ENCODE data around the gene GATA5. TPM values are rescaled to one million over a fixed set of nuclear protein-coding genes. Genes with fewer than 3 reads are reported as not detected.
"Not testable (repeated sequence)": the region's sequence is repeated elsewhere in the genome, so short reads cannot be mapped to it uniquely, and the experiment has no call there.

Gene GATA5
- total RNA-seq, 4 donors from 2014 or later = not detected

- no peak for TF ChIP-seq CTCF (IDR thresholded peaks at IDR 0.05 in 4 of 5, conservative IDR thresholded peaks at IDR 0.05 in 1 of 5)
- no peak for TF ChIP-seq POLR2A (IDR thresholded peaks at IDR 0.05)
- H3K27ac ChIP-seq = peak overlapping the region in 1 of 4 donors; percentile 18
Measured at GRCh38 chr20:62493253-62493885, 17.6 kb upstream of the GATA5 start.

DNA sequence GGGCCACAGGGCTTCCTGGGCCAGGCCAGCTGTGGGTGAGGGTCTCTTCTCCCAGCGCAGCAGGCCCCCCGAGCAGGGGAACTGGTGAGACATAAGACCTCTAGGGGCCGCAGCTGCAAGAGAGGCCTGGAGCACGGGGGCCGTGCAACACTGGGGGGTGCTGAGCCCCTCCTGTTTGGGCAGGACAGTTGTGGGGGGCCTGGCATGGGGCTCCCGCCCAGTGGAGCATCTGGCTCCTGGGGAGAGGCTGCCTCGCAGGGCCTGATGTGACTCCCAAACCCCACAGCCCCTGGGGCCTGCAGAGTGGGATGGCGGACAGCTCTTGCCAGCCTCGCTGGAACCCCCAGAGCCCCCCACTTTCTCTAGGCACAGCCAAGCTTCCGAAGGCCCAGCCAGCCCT, 16.9 kb upstream of the GATA5 start:
- intact Hi-C loops (cut with DNase I; ENCODE audit: low total_unique reads) (no loop called here), in situ Hi-C loops (cut with MboI; ENCODE audit: low sequenced_read_pairs in 4 of 4) (loop anchor here in 1 of 4 donors (10.0 kb wide), 1 partner anchor 122 kb away; no protein-coding TSS in a partner anchor)
- H3K36me3 ChIP-seq = no peaks in the 10 kb centered on the region
- no peaks in the 10 kb centered on the region for H3K27me3 ChIP-seq
- no peak overlapping the region for H3K27ac ChIP-seq
- H3K4me1 ChIP-seq = peaks cover 31 to 32% of the 10 kb centered on the region in 2 donors
- no peaks in the 10 kb centered on the region for H3K9me3 ChIP-seq
- TF ChIP-seq POLR2A (IDR thresholded peaks at IDR 0.05) (no peak), CTCF (IDR thresholded peaks at IDR 0.05 in 4 of 5, conservative IDR thresholded peaks at IDR 0.05 in 1 of 5) (no peak)
- ATAC-seq (no peak), DNase-seq (no peak)
- no peak overlapping the region for H3K4me3 ChIP-seq

More at GRCh38 chr20:62493253-62493885, 17.6 kb upstream of the GATA5 start:
- H3K4me1 ChIP-seq = peaks cover 31 to 32% of the 10 kb centered on the region in 2 donors
- ATAC-seq (no peak), DNase-seq (no peak)
- no peaks in the 10 kb centered on the region for H3K36me3 ChIP-seq
- intact Hi-C loops (cut with DNase I; ENCODE audit: low total_unique reads) (no loop called here), in situ Hi-C loops (cut with MboI; ENCODE audit: low sequenced_read_pairs in 4 of 4) (loop anchor here in 1 of 4 donors (10.0 kb wide), 1 partner anchor 121 kb away; no protein-coding TSS in a partner anchor)
- no peaks in the 10 kb centered on the region for H3K9me3 ChIP-seq
- no peak overlapping the region for H3K4me3 ChIP-seq
- H3K27me3 ChIP-seq = no peaks in the 10 kb centered on the region

GRCh38 chr20:62490783-62491182, 15.0 kb upstream of the GATA5 start:
- H3K4me1 ChIP-seq = peaks cover 21 to 23% of the 10 kb centered on the region in 2 donors
- intact Hi-C loops (cut with DNase I; ENCODE audit: low total_unique reads); ATAC-seq; H3K36me3 ChIP-seq; DNase-seq; H3K9me3 ChIP-seq; H3K4me3 ChIP-seq; H3K27me3 ChIP-seq; H3K27ac ChIP-seq: not testable (repeated sequence)
- in situ Hi-C loops (cut with MboI; ENCODE audit: low sequenced_read_pairs in 4 of 4) = loop anchor here in 1 of 4 donors (10.0 kb wide), 1 partner anchor 124 kb away; no protein-coding TSS in a partner anchor

DNA sequence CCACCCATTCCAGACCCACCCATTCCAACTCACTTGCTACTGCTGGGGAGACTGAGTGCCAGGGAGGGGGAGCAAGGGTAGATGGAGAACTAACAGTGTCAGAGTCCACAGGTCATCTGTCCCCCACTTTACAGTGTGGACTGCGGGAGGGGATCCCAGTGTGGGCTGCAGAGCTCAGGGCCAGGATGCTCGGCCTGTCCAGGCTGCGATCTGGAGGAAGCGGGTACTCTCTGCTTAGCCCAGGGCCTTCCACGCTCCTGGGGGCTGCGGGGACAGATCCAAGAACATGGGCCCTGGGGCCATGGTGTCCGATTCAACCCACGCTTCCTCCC, 14.1 kb upstream of the GATA5 start:
- ATAC-seq (no peak), DNase-seq (no peak)
- in situ Hi-C loops (cut with MboI; ENCODE audit: low sequenced_read_pairs in 4 of 4) = loop anchor here in 1 of 4 donors (10.0 kb wide), 1 partner anchor 125 kb away; no protein-coding TSS in a partner anchor
- Histone ChIP-seq H3K4me1 (peaks cover 12 to 16% of the 10 kb centered on the region in 2 donors), H3K9me3 (no peaks in the 10 kb centered on the region), H3K27ac (no peak overlapping the region), H3K27me3 (peaks cover 0 to 7% (median 0%) of the 10 kb centered on the region in 3 donors), H3K4me3 (no peak overlapping the region), H3K36me3 (no peaks in the 10 kb centered on the region)
- no peak for TF ChIP-seq POLR2A (IDR thresholded peaks at IDR 0.05)
- TF ChIP-seq CTCF (IDR thresholded peaks at IDR 0.05 in 4 of 5, conservative IDR thresholded peaks at IDR 0.05 in 1 of 5) = no peak
- intact Hi-C loops (cut with DNase I; ENCODE audit: low total_unique reads) = no loop called here

- intact Hi-C loops (cut with DNase I; ENCODE audit: low total_unique reads) = no loop called here
- H3K9me3 ChIP-seq = no peaks in the 10 kb centered on the region
- in situ Hi-C loops (cut with MboI; ENCODE audit: low sequenced_read_pairs in 4 of 4) = no loop called here
- H3K4me1 ChIP-seq = peaks cover 7 to 11% of the 10 kb centered on the region in 2 donors
- no peak for TF ChIP-seq CTCF (IDR thresholded peaks at IDR 0.05 in 4 of 5, conservative IDR thresholded peaks at IDR 0.05 in 1 of 5)
- TF ChIP-seq POLR2A (IDR thresholded peaks at IDR 0.05) = no peak
- peaks cover 0 to 7% (median 5%) of the 10 kb centered on the region in 3 donors for H3K27me3 ChIP-seq
- H3K27ac ChIP-seq = no peak overlapping the region
- H3K4me3 ChIP-seq = no peak overlapping the region
- ATAC-seq (no peak), DNase-seq (no peak)
- H3K36me3 ChIP-seq = no peaks in the 10 kb centered on the region
Measured at GRCh38 chr20:62489186-62489931, 13.6 kb upstream of the GATA5 start.

Data from gastrocnemius medialis (tissue), 4 donors.